Measurements from ENCODE around the gene SRRM3.

DNA sequence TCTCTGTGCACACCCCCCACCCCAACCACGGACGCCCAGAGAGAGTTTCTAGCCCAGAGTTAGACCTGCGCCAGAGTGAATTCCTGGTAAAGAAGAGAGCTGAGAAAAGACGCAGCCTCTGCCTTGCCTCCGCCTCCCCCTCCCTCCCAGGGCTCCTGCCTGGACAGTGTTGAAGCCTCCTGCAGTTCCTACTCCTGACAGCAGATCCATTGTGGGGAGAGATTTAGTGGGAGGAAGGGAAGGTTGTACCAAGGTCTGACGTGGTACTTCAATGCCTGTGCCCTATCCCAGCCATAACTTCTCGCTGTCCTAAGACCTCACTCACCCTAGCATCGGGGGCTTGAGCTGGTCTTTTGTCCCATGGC is 952 bp downstream of the SRRM3 start:
- TF ChIP-seq, protein P1, sequence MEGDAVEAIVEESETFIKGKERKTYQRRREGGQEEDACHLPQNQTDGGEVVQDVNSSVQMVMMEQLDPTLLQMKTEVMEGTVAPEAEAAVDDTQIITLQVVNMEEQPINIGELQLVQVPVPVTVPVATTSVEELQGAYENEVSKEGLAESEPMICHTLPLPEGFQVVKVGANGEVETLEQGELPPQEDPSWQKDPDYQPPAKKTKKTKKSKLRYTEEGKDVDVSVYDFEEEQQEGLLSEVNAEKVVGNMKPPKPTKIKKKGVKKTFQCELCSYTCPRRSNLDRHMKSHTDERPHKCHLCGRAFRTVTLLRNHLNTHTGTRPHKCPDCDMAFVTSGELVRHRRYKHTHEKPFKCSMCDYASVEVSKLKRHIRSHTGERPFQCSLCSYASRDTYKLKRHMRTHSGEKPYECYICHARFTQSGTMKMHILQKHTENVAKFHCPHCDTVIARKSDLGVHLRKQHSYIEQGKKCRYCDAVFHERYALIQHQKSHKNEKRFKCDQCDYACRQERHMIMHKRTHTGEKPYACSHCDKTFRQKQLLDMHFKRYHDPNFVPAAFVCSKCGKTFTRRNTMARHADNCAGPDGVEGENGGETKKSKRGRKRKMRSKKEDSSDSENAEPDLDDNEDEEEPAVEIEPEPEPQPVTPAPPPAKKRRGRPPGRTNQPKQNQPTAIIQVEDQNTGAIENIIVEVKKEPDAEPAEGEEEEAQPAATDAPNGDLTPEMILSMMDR (IDR thresholded peaks at IDR 0.05; ENCODE audit: insufficient read depth, low read depth, low read length), result no peak
- TF ChIP-seq EZH2 (IDR thresholded peaks at IDR 0.05; ENCODE audit: insufficient read depth, low read length), result no peak
